NCI-H2171 treated with DMSO at 0.1 percent for 48 hours (cell line): Measurements from ENCODE around the gene PITX1.
"Not testable (repeated sequence)": the region's sequence is repeated elsewhere in the genome, so short reads cannot be mapped to it uniquely, and the experiment has no call there.

Experiments used
- DNase-seq: peaks from one replicate; lab custom pipeline; 2025; lab: John Stamatoyannopoulos, UW

Gene PITX1

DNA sequence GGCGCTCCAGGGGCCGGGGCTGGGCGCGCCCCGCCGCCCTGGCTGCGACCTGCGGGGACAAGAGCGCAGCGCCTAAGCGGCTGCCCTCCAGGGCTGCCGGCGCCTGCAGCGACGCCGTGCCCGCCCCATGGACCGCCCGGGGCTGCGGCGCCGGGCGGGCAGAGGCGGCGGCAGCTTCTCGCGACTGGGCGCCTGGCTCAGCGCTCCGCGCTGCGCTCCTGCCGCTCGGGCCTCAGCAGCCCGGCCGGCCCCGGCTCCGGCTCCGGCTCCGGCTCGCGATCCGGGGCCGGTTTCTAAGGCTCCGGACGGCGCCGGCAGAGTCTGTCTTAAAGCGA, at the start of gene PITX1:
PITX1 (minus strand) TSS at position 328 of the 335 bp plus-strand sequence. CDS start 347 bp downstream, outside the sequence.
- DNase-seq = no peak

DNA sequence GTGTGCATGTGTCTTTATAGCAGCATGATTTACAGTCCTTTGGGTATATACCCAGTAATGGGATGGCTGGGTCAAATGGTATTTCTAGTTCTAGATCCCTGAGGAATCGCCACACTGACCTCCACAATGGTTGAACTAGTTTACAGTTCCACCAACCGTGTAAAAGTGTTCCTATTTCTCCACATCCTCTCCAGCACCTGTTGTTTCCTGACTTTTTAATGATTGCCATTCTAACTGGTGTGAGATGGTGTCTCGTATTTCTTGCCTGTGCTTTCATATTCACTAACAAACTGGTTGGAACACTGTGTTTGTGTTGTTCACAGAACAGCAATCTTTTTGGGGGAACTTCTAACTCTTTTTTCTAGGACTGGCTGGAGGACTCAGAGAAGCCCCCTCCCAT, 49.3 kb upstream of the PITX1 start:
- DNase-seq = not testable (repeated sequence)

DNA sequence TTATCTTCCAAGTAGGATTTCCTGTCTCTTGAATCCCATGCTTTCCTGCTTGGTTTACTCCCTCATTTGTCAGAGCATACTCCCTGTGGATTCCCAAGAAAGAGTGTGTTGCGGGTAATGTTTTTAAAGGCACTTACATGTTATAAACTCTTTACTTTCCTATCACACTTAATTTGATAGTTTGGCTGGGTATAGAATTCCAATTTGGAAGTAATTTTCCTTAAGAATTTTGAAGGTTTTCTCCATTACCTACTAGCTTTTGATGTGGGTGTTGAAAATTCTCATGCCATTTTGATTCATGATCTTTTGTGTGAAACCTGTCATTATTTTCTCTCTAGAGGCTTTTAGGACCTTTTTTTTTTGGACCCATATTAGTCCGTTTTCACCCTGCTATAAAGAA, 47.2 kb upstream of the PITX1 start:
- no peak for DNase-seq

DNA sequence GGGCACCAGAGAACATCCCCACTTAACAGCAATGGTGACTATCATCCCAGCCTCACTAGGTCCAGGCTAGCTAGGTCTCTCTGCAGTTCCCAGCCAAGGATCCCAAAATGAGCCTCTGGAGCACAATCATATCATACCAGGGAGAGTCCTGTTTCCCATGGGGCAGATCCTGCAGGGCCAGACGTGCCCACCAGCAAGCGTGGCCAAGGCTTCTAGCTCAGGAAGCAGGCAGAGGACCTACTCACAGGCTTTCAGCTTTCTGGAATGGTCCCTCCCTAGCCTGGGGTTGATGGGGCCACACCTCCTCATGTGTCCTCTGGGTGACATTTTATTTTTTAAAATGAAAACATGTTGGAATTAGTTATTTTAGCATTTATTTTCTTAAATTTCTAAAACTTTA, 45.7 kb upstream of the PITX1 start:
- DNase-seq = no peak

DNA sequence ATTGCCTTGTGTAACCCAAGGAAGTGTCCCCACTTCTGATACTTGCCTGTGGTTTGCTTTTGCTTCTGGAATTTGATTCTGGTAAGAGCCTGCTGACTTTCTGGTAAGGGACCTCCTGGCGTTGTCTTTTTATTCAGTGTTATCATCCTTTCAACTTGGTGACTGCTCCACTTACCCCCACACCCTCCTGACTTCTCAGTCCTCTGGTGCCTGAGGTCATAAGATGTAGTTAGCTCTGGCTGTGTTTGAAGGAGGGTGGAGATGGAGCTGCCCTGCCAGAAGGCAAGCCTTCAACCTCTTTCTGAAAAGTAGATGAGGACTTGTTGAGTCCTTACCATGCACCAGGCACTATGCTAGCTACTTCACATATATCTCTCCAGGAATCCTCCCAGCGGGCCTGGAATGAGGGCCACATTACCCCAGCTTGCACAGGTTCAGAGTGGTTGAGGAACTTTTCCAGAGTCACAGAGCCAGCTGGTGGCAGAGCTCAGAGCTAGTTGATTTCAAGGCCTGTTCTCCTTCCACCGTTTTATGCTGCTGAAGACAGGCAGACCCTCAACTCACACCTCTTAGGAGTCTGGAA, 45.2 kb upstream of the PITX1 start:
- no peak for DNase-seq

DNA sequence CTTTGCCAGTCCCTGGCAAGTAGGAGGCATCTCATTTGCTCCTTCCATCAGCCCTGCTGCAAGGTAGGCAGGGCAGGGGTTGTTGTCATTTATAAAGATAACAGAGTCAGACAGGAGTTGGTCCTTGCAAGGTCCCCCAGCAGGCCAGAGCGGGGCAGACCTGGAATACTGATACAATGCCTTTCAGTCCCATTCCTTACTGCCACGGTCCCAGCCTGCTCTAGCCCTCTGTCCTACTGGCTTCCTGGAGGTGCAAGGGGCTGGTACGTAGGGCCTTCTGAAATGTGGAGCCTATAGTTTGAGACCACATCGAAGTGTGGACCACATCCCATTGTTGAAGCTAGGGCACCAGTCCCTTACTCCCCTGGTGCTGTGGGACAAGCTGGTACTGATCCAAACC, 42.8 kb upstream of the PITX1 start:
- DNase-seq = no peak

DNA sequence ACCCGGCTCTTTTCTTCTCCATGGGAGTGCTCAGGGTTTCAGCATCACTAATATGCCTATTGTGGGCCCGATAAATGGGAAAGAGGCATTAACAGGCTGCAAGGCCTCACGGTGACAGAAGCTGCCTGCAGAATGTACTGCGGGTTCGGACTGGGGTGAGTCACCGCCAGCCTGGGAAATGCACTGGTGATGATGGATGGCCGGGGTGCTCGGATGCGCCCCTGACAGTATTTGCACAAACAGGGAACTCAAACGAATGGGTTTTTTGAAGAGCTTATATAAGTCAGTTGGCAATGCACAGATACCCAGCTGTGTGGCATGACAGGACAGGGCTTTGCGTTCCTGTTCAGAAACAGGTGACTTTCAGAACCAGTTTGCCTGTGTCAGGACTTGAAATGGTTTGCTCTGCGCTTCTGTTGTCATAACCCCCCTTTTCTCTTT, 42.0 kb upstream of the PITX1 start:
- no peak for DNase-seq

DNA sequence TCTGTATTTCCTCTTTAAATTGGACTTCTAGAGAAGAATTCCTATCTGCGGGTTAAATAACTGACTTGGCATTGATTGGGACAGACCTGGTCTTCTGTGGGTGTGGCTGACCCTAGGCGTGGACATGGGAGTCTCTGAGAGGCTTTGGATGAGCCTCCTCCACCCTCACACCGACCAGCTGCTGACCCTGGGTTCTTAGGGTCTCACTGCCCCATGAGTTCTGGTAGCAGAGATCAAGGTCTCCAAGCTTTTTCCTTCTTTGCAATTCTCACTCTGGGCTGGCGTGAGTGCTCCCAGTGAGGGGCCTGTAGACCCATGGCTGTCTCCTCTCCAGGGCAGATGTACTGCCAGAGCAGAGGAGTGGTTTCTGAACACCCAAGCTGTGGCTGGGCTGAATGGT, 41.6 kb upstream of the PITX1 start:
- no peak for DNase-seq

DNA sequence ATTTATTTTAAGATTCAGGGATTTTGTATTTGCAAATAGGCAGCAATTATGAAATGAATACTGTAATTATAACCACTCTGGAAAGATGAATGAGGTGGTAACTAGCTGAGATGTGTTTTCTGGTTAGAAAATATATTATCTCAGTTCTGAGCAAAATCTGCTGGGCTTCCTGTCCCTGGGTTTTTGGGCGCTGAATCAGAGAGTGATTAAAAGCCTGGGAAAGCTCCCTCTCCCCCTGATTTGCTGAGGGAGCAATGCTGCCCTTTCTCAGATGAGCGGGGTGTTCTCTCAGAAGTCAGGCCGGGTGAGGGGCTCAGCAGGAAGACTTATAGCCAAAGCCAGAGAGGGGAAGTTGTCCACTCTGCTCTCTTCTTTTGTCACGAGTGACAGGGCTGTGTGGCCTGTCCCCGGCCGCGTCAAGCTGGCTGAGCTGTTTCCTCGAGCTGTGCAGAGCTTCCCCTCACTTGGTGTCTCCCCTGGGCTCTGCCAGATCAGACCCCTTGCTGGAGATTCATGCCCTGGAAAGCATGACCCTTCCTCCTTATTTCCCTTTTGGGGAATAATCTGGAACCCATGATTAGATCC, 39.8 kb upstream of the PITX1 start:
- DNase-seq = no peak

DNA sequence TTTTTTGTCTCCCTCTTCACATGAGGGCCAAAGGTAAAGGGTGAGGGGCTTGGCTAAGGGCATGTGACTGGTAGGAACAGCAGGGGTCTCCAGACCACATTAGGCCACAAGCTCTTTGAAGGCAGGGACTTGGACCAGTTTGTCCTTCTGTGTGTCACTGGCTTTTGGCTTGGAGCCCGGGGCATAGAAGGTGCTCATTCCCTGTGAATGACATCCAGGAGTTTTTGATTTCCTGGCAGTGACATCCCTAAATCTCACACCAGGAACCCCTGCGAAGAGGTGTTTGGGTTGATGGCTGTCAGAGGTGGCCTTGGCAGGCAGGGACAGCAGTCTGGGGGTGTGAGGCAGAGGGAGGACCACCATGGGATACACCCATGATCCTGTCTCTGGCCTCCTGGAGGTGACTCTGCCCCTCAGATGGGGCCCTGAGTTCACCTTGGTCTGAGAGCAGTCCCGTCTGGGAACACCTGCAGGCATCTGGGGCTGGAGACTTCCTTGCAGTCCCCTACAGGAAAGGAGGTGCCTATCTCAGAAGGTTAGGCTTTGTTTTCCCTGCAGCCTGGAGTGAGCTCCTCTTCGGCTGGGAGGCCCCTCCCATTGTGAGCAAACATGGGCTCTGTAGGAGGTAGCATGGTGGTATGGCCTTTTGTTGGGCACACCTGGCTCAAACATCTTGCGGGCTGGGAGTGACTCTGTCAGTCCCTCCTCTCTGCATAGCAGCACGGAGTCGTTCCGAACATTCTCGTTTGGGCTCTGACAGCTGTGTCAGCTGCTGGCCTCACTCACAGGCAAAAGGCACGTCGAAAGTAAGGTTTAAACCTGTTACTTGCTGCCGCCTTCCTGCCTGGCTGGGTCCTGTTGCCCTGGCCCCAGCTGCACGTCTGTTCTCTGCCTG, 38.6 kb upstream of the PITX1 start:
- DNase-seq = no peak

DNA sequence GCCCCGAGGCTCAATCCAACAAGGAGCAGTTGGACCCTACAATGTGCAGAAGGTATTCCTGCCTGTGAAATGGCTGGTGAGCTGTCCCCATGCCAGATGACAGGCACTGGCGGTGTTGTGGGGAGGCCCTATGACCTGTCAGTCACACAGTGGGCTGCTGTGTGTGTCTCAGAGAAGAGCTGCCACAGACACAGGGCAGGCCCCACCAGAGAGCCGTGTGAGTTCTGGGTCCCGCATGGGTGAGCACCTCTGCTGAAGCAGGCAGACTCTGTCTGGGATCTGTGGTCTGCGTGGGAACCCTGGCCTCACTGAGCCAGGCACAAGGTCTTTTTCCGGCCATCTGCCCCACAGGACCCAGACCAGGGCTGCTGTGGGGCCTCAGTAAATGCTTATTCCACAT, 37.3 kb upstream of the PITX1 start:
- DNase-seq = no peak

DNA sequence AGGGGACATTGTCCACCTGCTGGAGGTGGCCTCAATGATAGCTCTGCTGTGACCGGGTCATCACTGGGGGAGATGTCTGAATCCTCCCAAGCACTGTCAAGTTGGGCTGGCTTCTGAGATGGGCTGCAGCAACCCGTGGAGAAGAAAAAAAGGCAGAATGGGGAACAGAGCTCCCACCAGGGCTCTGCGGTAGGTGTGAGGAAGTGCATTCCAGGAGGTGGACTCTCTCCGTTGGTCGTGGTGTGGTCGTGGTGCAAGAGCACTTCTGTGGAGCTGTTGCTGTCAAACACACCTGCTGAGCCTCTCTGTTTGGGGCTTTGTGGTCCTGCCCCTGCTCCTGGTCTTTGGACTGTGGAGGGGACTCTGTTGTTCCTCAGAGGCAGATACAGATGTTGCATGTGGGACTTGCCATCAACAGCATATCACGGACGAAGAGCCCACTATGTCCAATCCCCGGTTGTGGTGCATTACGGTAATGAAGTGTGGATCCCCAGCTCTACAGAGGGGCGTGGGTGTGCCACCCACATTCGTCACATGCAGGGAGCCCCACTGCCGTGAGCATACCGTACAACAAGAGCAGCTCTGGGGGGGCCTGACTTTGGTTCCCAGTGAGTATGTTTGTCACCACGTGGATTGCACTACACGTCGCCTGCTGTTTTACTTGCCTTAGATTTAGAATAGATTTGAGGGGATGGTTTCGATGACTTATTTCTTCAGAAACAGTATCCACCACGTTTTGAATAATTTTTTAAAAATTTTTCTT, 36.0 kb upstream of the PITX1 start:
- DNase-seq = no peak

DNA sequence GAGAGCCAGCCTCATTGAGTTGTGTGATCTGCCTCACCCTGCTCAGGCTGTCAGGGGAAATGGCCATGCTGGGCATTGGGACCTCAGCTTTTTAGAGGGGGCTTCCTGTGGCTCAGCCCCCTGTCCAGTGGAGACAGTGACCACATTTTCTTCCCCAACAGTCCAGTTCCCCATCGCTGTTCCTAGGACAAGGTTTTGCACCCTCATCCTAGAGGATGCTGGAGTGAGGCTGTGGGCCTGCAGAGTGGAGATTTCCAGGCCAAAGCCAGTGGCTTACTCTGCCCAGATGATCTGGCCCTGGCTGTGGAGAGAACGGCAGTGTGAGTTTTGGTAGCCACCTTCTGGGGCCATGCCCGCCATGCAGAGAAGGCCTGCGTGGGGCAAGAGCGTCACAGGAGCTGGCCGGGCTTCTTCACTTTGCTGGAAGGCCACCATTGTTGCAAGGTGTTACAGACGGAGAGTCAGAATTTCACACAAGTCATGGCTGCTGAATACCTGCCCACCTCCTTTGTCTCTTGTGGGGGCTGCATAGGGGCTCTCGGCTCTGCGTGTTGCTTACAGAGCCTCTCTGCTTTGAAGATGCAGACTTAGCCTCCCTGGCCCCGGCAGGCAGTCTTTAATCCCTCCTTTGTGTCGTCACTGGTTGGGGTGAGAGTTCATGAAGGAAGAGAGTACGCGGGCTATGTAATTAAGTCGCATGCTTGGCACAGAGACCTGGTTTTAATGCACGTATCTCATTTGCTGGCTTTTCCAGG, 35.2 kb upstream of the PITX1 start:
- no peak for DNase-seq

DNA sequence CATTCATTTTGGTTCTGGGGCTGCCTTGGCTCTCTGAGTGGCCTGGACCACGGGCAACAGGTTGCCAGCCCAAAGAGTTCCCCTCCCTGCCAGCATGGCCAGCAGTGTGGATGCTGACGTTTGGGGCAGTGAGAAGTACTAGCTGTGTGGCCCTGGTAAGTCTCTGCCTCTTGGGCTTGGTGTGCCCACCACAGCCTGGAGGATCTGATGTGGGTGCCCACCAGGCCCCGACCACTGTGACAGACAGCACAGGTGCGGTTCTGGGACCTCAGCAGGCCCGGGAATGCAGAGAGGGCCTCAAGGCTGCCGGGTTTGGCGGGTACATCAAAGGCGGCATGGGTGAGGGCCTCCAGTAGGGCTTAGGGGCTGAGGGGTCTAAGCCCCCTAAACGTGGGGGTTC, 33.6 kb upstream of the PITX1 start:
- DNase-seq = no peak

DNA sequence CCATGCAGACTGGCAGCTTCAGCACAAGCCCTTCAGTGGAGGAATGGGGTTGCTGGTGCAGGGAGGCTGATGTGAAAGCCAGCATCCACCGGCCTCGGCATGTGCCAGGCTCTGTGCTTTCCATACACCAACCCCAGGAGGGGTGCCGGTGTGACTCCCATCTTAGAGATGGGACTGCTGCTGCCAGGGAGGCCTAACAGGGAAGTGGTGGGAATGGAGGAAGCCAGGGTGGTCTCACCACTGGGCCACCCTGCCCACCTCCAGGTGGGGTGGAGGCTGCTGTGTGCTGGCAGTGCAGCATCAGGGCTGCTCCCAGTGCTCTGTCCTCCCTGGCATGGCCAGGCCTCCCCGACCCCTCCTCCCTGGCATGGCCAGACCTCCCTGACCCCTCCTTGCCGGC, 32.8 kb upstream of the PITX1 start:
- DNase-seq = no peak

DNA sequence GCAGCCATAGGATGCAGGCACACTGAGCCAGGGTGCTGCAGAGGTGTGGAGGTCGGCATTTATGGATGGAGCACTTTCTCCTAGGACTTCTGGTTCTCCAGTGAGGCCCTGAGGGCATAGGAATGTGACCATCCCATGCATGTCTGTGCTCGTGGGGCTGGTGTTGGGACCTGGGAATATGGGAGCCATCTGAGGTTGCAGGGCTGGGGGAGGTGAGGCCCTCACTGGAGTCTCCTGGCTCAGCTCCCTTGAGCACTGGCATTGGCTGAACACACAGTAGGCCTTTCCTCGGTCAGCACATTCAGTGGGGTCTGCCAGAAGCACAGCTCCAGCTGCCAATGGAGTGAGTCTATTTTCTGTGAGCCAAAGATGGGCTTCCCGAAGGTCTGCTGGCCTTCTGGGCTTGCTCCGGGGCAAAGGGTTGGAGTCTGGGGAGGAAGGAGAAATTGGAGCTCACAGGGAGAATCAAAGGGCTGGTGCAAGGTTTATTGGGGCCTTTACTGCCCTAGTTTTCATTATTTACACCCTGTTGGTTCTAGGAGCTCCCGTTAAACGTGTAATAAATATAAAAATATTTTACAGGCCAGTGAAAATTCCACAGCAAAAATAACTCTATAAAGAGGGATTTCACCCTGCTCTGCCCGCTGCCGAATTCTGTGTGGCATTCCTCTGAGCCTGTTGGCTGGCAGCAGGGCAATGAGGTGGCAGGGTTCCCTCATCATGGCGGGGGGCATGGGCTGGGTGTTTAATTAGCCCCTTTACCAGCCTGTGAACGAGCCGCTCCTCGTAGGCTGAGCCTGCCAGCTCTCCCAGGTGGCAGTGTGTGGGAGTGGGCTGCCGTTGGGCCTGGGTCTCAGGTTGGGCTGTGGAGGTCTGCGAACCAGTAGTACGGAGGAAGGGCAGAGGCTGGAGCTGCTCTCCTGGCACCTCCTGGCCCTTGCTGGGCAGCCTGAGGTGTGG, 31.6 kb upstream of the PITX1 start:
- DNase-seq = no peak

DNA sequence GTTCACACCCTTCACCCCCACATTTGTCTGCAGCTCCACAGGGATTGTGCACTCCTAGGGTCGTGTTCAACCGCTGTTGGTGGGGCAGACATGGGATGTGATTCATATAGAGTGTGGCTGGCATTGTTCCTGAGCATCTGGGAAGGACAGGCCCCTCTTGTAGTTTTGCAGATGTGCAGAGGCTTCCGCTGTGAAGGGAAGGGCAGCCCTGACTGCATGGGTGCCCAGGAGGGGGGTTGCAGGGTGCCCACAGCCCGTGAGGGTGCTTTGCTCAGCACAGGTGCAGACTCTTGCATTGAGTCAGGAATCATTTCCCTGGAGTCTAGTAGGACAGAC, 30.2 kb upstream of the PITX1 start:
- no peak for DNase-seq

DNA sequence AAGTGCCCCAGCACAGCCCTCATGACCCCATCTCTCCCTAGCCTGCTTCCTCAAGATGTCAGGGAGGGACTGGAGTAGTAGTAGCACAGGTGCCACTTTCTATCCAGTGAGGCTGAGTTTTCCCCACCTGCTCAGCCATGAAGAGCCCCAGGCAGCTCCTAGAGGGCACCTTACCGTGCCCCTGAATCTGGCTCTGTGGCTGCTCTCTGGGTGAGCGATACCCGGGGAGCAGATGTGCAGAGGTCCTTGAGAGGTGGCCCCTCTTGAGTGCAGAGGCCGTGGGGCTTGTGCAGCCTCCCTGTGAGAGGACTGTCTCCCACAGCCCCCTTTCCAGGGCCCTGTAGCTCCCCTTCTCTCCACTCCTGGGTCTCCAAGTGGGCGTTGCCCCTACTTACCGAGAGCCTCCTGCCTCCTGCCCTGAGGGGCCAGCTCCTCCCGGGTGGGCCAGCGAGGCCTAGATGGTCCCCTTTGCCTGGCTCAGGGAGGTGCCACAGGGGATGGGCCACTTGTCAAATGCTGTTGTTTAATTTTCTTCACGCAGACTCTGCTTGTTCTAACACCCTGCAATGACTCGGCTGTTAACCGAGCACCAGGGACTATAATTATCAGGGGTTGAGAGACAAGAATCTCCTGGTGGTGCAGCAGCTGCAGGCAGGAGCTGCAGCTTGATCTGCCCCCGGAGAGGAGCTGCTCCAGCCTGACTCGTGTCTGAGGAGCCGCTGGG, 29.6 kb upstream of the PITX1 start:
- DNase-seq = no peak

DNA sequence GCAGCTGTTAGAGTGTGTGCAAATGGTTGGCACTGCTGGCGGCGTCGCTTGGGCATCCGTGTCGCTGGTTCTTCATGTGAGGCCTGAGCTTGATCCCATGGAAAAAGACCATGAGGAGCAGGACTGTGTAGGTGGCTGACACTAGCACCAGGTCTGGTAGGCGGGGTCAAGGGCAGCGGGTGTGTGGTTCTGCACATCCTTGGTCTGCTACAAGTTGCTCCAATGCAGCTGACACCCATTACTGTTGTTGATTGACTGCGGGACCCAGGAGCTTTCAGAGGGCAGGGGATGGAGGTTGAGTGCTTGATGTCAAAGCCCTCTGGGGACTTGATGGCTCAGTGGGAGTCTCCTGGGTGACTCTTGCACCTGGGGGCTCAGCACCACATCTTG, 29.0 kb upstream of the PITX1 start:
- DNase-seq = no peak
